Breast epithelium (tissue), 3 donors: ENCODE measurements around the gene MYO18B.

ENCODE experiments used
- CTCF ChIP-seq, 3 donors: fragments of 450-650 bp; IDR thresholded peaks; one replicate each; pipeline ENCODE4 v1.5.1; 2016 to 2017; ENCODE audit warnings: antibody characterized with exemption in 3 of 3, mild to moderate bottlenecking in 3 of 3, moderate library complexity in 3 of 3
- POLR2A ChIP-seq: fragments of 450-650 bp; IDR thresholded peaks from one replicate; pipeline ENCODE4 v1.6.1; 2016; ENCODE audit warnings: antibody characterized with exemption, mild to moderate bottlenecking, moderate library complexity
- POLR2AphosphoS5 ChIP-seq, 3 donors: sonication (generic); formaldehyde crosslinking; IDR thresholded peaks; one replicate each; pipeline ENCODE4 v1.6.1; 2017; ENCODE audit warnings: antibody characterized with exemption in 3 of 3

DNA sequence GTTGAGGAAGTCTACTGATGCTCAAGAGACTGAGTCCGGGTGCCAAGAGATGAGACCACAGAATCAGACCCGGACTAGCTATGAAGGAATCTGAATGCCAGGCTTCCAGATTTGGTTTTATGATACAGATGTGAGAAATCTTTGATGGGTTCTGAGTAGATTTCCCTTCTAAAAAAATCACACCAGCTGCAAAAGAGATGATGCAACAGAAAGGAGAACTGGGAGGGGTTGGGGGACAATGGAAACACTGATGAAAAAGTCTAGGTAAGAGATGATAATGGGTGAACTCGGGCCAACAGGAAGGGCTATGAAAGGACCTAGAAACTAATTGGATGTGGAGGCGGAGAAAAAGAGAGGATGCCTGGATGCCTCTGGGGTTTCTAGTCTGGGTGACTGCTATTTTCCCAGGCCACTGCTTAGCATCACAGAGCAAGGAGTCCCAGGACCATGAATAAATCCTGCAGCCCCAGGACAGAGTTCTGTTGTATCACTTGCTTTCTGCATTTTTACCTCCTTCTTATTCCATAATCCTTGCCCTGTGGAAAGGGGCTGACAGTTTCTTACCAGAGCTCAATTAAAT is 311.8 kb downstream of the MYO18B start:
- no peak for TF ChIP-seq CTCF (IDR thresholded peaks at IDR 0.05)
- no peak for TF ChIP-seq POLR2AphosphoS5 (IDR thresholded peaks at IDR 0.05)
- TF ChIP-seq POLR2A: no peak
